Measurements from ENCODE around the gene RPL27A.
A peak's percentile ranks its signal among the peaks of the same experiment; 100 is the strongest.

Gene RPL27A

DNA sequence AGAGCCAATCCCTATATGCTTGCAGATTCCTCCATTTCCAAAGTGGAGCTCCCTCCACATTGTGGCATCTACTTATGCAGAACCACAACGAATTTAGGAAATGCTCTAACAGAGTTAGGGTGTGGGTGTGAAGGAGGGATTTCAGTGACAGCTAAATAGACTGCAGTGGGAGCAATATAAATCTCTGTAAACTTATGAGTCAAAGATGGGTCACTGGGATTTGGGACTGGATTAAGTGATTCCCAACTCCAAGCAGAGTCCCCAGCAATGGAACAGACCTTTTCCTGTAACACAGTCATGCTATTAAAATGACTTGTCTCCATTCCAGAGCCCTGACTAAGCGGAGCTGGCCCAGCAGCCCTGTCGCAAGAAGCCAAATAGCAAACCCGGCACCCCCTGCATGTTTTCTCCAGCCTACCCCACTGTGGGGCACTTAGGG lies 36.6 kb downstream of the RPL27A start:
- peak; percentile 78 for DNase-seq (ENCODE audit: low read depth)
- H3K4me3 ChIP-seq (ENCODE audit: low read depth, low read length), result no peak overlapping the region
- TF ChIP-seq, protein P1, sequence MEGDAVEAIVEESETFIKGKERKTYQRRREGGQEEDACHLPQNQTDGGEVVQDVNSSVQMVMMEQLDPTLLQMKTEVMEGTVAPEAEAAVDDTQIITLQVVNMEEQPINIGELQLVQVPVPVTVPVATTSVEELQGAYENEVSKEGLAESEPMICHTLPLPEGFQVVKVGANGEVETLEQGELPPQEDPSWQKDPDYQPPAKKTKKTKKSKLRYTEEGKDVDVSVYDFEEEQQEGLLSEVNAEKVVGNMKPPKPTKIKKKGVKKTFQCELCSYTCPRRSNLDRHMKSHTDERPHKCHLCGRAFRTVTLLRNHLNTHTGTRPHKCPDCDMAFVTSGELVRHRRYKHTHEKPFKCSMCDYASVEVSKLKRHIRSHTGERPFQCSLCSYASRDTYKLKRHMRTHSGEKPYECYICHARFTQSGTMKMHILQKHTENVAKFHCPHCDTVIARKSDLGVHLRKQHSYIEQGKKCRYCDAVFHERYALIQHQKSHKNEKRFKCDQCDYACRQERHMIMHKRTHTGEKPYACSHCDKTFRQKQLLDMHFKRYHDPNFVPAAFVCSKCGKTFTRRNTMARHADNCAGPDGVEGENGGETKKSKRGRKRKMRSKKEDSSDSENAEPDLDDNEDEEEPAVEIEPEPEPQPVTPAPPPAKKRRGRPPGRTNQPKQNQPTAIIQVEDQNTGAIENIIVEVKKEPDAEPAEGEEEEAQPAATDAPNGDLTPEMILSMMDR (conservative IDR thresholded peaks at IDR 0.05; ENCODE audit: low read depth, low read length), result no peak

DNA sequence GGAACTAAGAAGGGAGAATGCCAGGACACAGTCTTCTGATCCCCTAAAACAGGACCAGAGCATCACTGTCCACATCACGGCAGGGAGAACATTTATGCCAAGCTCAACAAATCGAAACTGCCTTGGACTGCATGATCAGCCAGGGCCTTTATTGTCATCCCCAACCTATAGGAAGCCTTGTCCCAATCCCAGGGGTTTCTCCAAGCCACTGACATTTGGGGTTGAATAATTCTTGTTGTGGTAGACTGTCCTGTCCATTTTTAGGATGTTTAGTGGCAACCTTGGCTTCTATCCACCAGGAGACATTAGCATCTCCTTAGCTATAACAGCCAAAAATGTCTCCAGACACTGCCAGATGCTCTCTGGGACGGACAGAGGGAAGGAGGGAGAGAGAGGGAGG lies 37.1 kb downstream of the RPL27A start:
- TF ChIP-seq, protein P1 (conservative IDR thresholded peaks at IDR 0.05; ENCODE audit: low read depth, low read length), result no peak
- no peak overlapping the region for H3K4me3 ChIP-seq (ENCODE audit: low read depth, low read length)
- DNase-seq (ENCODE audit: low read depth), result no peak

DNA sequence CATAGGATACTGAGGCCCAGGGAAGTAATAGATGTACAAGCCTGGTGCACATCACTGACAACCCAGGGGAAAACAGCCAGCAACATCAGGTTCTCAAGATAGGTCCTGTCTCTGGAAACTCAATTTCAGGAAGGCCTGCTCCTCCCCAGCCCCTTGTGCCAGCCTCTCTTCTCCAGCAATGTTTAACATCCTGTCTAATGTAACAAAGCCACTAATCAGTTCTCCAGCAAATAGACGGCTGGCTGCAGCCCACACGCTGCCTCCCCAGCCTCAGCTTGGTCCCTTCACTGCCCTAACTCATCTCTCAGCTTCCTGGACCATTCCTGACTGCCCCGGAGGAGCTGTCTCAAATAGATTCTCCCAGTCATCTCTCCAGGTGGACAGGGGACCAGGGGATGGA lies 37.8 kb downstream of the RPL27A start:
- TF ChIP-seq, protein P1 (conservative IDR thresholded peaks at IDR 0.05; ENCODE audit: low read depth, low read length), result no peak
- no peak overlapping the region for H3K4me3 ChIP-seq (ENCODE audit: low read depth, low read length)
- no peak for DNase-seq (ENCODE audit: low read depth)

DNA sequence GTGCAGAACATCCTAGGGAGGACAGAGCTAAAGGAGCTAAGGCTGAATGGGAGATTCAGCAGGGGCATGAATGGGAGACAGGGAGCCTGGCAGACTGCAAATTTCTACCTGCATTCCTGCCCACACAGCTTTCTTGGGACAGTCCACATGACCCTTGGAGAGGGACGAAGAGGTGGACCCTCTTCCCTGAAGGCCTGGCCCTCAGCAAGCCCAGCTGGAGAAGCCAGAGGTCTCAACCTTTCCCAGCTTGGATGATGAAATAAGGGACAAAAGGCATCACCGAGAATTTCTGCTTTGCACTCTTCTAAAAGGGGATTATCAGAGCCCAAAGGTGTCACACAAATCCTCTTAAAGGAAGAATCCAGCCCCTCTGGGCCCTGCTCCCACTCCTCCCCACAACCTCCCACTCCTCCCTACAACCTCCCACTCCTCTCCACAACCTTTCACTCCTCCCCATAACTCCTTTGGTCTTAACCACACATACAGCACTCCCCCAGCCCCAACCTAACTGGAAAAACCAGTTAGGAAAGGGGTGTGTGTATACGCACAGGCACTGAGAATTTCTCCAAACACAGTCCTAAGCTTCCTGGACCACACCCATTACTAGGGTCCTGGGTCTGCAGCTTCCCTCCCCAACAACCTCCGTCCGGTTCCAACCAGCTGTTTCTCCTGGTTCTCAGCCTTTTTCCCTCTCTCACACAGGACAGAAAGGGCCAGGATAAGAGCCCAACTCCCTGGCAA lies 38.4 kb downstream of the RPL27A start:
- H3K4me3 ChIP-seq (ENCODE audit: low read depth, low read length), result no peak overlapping the region
- TF ChIP-seq, protein P1 (conservative IDR thresholded peaks at IDR 0.05; ENCODE audit: low read depth, low read length), result no peak

DNA sequence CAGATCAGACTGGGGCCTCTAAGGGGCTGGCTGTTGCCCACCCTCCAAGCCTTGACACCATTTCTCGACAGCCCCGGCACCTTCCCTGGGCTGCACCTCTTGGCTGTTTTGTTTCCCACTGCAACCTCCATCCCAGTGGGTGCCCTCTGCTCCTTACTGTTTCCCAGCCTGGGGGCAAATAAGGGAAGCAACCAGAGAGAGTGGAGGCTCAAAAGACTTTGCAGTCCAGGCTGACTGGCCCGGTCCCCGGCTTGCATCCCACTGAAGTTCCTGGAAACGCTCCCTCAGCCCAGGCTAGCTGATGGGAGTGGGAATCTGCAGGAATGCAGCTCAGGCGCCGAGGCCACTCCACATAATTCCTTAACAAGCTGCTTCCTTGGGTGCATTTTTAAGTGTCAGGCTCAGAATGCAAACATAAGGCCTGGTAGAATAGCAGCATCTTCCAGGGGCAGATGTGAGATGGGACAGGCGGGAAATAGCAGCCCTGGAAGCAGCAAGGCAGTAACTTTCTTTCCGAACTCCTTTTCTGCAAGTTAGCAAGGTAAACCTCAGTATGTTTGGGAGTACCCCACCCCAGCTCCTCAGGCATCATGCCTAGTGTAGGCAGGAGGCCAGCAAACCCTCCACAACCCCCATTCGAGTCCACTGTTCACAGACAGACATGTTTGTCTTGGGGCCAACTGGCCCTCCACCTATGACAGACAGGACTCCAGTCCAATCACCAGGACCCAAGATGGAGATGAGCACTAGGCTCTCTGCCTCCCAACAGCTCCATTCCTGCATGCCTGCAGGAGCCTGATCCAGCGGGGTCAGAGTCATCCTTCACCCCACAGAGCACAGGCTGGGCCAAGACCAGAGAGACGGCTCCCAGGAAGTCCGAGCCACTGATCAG lies 39.3 kb downstream of the RPL27A start:
- peak; percentile 74 for DNase-seq (ENCODE audit: low read depth)
- H3K4me3 ChIP-seq (ENCODE audit: low read depth, low read length), result no peak overlapping the region

More for the DNA sequence above, 38.4 kb downstream of the RPL27A start:
- DNase-seq (ENCODE audit: low read depth), result no peak

DNA sequence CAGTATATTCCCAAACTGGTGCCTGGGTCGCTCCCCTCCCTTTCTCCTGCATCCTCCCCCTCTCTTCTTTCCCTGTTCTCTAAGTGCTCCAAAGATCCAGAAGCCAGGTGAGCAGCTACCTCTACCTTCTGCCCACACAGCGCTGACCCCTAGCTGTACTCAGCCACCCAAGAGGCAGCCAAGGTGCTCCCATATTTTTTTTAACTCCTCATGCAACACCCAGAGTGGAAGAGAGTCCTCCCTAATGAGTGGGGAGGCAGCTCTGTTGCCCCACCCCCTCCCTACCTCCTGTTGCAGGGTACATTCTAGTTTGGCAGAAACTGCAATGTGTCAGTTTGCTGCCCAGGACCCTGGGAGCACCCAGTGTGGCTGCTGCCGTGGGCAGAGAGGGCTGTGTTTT lies 40.2 kb downstream of the RPL27A start:
- DNase-seq (ENCODE audit: low read depth), result no peak
- TF ChIP-seq, protein P1 (conservative IDR thresholded peaks at IDR 0.05; ENCODE audit: low read depth, low read length), result no peak
- no peak overlapping the region for H3K4me3 ChIP-seq (ENCODE audit: low read depth, low read length)

More for the DNA sequence above, 39.3 kb downstream of the RPL27A start:
- TF ChIP-seq, protein P1 (conservative IDR thresholded peaks at IDR 0.05; ENCODE audit: low read depth, low read length), result no peak
